Liver (tissue), 3 donors: ENCODE data around the gene GOSR2.

Experiments used
- RAD21 ChIP-seq, 2 donors: IDR thresholded peaks; 2 replicates each; pipeline ENCODE4 v1.6.1; 2016; ENCODE audit warnings: antibody characterized with exemption in 2 of 2, mild to moderate bottlenecking in 2 of 2
- TF ChIP-seq, protein P1 (sequence below): fragments of 150-350 bp; IDR thresholded peaks from 2 replicates; pipeline ENCODE4 v1.5.1; 2017; ENCODE audit warnings: improper control_type of control experiment, low read depth, low read length; ENCODE audit not compliant: missing input control
- TF ChIP-seq, protein P2 (sequence below): IDR thresholded peaks from 2 replicates; pipeline ENCODE4 v1.6.1; 2016; ENCODE audit warnings: antibody characterized with exemption
- donor health status: healthy.
- donor health status: healthy.

DNA sequence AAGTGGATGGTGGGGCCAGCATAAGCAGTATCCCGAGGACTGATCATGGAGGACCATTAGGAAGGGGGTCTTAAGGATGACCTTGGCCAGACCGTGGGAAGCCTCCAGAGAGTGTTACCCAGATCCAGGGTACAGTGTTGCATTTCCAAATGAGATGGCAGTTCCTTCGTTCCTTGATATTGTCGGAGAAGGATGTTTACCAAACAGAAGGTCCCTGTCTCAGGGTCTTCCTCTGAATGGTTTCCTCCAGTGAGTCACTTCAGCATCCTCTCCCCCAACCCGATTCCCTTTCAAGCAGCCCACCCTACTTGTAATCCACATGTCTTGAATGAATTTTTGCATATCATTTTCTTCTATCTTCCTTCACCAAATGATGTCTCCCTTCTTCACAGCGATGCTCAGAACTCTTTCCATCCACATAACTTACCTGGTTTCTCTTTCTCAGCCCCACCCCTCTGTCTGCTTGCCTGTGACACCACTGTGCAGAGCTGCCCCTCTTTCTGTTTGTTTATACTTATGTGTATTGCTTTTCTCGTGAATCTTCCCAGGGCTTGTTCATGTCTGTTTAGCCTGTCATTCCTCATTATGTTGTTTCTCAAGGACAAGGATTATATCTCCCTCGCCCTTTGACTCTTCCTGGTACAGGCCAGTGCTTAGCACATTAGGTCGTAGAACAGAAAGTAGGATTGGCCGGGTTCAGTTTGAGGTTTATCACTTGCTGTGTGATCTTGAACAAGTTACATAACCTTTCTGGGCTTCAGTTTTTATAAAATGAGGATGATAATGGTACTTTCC lies 5.7 kb downstream of the GOSR2 start:
- TF ChIP-seq, protein P1, sequence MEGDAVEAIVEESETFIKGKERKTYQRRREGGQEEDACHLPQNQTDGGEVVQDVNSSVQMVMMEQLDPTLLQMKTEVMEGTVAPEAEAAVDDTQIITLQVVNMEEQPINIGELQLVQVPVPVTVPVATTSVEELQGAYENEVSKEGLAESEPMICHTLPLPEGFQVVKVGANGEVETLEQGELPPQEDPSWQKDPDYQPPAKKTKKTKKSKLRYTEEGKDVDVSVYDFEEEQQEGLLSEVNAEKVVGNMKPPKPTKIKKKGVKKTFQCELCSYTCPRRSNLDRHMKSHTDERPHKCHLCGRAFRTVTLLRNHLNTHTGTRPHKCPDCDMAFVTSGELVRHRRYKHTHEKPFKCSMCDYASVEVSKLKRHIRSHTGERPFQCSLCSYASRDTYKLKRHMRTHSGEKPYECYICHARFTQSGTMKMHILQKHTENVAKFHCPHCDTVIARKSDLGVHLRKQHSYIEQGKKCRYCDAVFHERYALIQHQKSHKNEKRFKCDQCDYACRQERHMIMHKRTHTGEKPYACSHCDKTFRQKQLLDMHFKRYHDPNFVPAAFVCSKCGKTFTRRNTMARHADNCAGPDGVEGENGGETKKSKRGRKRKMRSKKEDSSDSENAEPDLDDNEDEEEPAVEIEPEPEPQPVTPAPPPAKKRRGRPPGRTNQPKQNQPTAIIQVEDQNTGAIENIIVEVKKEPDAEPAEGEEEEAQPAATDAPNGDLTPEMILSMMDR, result no peak
- TF ChIP-seq RAD21 (IDR thresholded peaks at IDR 0.05), result no peak
- TF ChIP-seq, protein P2, sequence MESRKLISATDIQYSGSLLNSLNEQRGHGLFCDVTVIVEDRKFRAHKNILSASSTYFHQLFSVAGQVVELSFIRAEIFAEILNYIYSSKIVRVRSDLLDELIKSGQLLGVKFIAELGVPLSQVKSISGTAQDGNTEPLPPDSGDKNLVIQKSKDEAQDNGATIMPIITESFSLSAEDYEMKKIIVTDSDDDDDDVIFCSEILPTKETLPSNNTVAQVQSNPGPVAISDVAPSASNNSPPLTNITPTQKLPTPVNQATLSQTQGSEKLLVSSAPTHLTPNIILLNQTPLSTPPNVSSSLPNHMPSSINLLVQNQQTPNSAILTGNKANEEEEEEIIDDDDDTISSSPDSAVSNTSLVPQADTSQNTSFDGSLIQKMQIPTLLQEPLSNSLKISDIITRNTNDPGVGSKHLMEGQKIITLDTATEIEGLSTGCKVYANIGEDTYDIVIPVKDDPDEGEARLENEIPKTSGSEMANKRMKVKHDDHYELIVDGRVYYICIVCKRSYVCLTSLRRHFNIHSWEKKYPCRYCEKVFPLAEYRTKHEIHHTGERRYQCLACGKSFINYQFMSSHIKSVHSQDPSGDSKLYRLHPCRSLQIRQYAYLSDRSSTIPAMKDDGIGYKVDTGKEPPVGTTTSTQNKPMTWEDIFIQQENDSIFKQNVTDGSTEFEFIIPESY, result no peak
